DND-41 (cell line): Measurements from ENCODE around the gene FBXW10B.
"Not testable (repeated sequence)": the region's sequence is repeated elsewhere in the genome, so short reads cannot be mapped to it uniquely, and the experiment has no call there.

ENCODE experiments used
- ATAC-seq: fragments of 200-7000 bp; cut with Tn5 transposase; 3 replicates; pipeline ENCODE4 v1.9.1; 2021; ENCODE audit warnings: low read depth; ENCODE audit not compliant: insufficient read depth
- DNase-seq: peaks from one replicate; pipeline ENCODE4 v3.0.0-alpha.2; 2020
- H2AFZ ChIP-seq: 2 replicates; pipeline ENCODE4 v1.6.0; 2012; ENCODE audit warnings: low read depth, low read length
- H3K27ac ChIP-seq: 2 replicates; pipeline ENCODE4 v1.5.1; 2012; ENCODE audit warnings: low read length, inconsistent platforms
- H3K27me3 ChIP-seq: fragments of 200-600 bp; sonication (generic); 2 replicates; pipeline ENCODE4 v1.6.0; 2012; ENCODE audit warnings: low read length, mild to moderate bottlenecking, inconsistent platforms; ENCODE audit not compliant: insufficient read depth, poor library complexity
- H3K36me3 ChIP-seq: 2 replicates; pipeline ENCODE4 v1.5.1; 2012; ENCODE audit warnings: low read length, inconsistent platforms; ENCODE audit not compliant: insufficient read depth
- H3K4me1 ChIP-seq: 2 replicates; pipeline ENCODE4 v1.5.1; 2012; ENCODE audit warnings: mild to moderate bottlenecking, low read length; ENCODE audit not compliant: insufficient read depth
- H3K4me2 ChIP-seq: 2 replicates; pipeline ENCODE4 v1.6.0; 2012; ENCODE audit warnings: mild to moderate bottlenecking, moderate library complexity, low read length, inconsistent platforms; ENCODE audit not compliant: insufficient read depth
- H3K4me3 ChIP-seq, 2 experiments: fragments of 200-600 bp in 1 of 2; shearing (Covaris generic) in 1 of 2; 2 replicates each; pipeline ENCODE4 v1.5.1; 2012 to 2016; ENCODE audit warnings: inconsistent platforms in 2 of 2, low read length in 2 of 2, mild to moderate bottlenecking in 2 of 2, low read depth in 1 of 2, moderate library complexity in 1 of 2
- H3K79me2 ChIP-seq: 2 replicates; pipeline ENCODE4 v1.6.0; 2012; ENCODE audit warnings: low read length, inconsistent platforms; ENCODE audit not compliant: insufficient read depth
- H3K9ac ChIP-seq: 2 replicates; pipeline ENCODE4 v1.6.0; 2012; ENCODE audit warnings: low read depth, mild to moderate bottlenecking, inconsistent platforms, low read length, moderate library complexity
- H3K9me3 ChIP-seq: 2 replicates; pipeline ENCODE4 v1.5.1; 2012; ENCODE audit warnings: low read length, moderate library complexity, mild to moderate bottlenecking, inconsistent platforms; ENCODE audit not compliant: insufficient read depth, severe bottlenecking
- H4K20me1 ChIP-seq: 2 replicates; pipeline ENCODE4 v1.6.0; 2012; ENCODE audit warnings: low read length; ENCODE audit not compliant: insufficient read depth

Gene FBXW10B

DNA sequence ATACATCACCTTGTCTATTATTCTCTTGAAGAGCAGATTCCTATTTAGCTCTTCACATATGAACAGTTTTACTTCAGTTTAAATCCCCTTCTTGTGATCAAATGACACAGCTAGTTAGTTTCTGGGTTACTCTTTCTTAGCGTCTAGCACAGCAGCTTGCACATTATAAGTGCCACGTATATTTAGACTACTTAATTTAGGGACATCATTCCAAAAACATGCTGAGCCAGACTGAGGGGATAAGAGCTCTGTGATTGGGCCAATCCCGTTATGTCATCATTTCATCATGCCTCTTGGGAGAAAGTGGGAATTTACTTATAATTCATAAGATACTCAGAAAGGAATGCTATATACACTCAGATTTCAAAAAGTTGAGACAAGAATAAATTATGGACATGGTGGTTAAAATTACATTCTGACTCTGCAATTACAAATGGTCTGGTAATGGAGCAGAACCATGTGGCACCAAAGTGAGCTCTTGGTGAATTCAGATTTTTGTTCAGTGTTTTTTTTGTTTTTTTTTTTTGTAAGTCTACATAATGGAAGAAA is 4.2 kb upstream of the FBXW10B start:
- not testable (repeated sequence) for H3K9ac ChIP-seq, H3K4me1 ChIP-seq, H3K4me3 ChIP-seq

DNA sequence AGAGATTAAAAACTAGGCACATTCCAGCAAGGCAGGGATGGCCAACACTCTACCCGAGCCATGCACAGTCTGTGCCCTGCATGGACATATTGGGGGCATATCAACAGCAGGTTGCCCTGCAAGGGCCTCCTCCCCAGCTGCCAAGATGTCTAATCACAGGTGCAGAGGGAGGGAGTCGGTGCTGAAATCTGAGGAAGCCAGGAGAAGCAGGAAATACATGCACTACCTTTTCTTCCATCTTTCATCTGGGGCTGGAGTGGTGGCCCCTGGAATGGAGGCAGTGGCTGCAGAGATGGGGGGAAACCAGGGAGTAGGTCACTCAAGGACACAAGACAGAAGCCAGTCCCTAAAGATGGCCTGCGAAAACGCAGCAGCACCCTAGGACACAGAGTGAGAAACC is 3.8 kb upstream of the FBXW10B start:
- H2AFZ ChIP-seq, H3K9ac ChIP-seq, H3K4me3 ChIP-seq, H3K27me3 ChIP-seq, H3K9me3 ChIP-seq, H3K27ac ChIP-seq, H4K20me1 ChIP-seq, H3K4me1 ChIP-seq, H3K36me3 ChIP-seq, ATAC-seq, H3K4me2 ChIP-seq, DNase-seq, H3K79me2 ChIP-seq: not testable (repeated sequence)

More for the DNA sequence above, 4.2 kb upstream of the FBXW10B start:
- not testable (repeated sequence) for H3K79me2 ChIP-seq, H3K27ac ChIP-seq, H2AFZ ChIP-seq, DNase-seq, H3K27me3 ChIP-seq, H3K36me3 ChIP-seq, H3K4me2 ChIP-seq, H3K9me3 ChIP-seq, H4K20me1 ChIP-seq, ATAC-seq

- not testable (repeated sequence) for DNase-seq
Measured at GRCh38 chr17:15622124-15622523, 2.6 kb upstream of the FBXW10B start.

DNA sequence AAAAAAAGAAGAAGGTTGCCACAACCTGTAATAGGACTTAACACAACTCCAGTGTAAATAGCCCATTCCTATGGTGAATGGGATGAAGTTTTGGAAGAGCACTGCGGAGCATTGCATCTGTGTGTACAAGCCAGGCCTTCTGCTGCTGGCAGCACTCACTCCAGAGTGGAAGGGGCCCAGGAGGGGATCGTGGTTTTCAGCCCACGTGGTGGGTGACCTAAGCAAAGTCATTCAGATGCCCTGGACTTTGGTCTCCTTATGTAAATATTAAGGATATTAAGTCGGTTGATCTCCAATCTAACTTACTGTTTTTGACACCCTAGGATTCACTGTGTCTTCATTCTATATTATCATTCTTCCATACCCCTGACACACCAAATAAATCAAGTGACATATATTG is 2.7 kb downstream of the FBXW10B start:
- H3K9me3 ChIP-seq, H3K9ac ChIP-seq, H3K27ac ChIP-seq, H2AFZ ChIP-seq, H3K36me3 ChIP-seq, H3K4me3 ChIP-seq, H4K20me1 ChIP-seq, H3K79me2 ChIP-seq, H3K4me1 ChIP-seq, H3K27me3 ChIP-seq, ATAC-seq, DNase-seq, H3K4me2 ChIP-seq: not testable (repeated sequence)

More at GRCh38 chr17:15622124-15622523, 2.6 kb upstream of the FBXW10B start:
- not testable (repeated sequence) for ATAC-seq, H3K4me1 ChIP-seq, H3K79me2 ChIP-seq, H3K9me3 ChIP-seq, H3K9ac ChIP-seq, H3K4me2 ChIP-seq, H3K4me3 ChIP-seq, H2AFZ ChIP-seq, H3K27ac ChIP-seq, H4K20me1 ChIP-seq, H3K27me3 ChIP-seq, H3K36me3 ChIP-seq

DNA sequence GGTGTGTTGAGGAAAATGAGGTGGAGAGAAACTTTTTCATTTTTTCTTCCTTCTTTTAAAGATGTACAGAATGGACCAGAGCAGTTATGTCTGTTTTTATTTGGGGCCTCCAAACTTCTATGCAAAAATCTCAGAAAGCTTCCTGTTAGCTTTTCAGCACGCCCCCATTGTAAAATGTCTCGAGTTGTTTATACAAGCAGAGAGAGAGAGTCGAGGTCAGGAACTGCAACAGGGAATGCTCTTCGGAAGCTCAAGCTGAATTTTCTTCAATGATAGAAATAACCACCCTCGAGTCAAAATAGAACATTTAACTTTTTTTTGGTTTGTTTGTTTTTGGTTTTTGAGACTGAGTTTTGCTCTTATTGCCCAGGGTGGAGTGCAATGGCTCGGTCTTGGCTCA is 3.7 kb downstream of the FBXW10B start:
- H3K79me2 ChIP-seq, H3K4me2 ChIP-seq, H3K27ac ChIP-seq, H2AFZ ChIP-seq, H3K9me3 ChIP-seq, H3K4me3 ChIP-seq, H3K36me3 ChIP-seq, H3K9ac ChIP-seq, H4K20me1 ChIP-seq, ATAC-seq, DNase-seq, H3K4me1 ChIP-seq, H3K27me3 ChIP-seq: not testable (repeated sequence)

DNA sequence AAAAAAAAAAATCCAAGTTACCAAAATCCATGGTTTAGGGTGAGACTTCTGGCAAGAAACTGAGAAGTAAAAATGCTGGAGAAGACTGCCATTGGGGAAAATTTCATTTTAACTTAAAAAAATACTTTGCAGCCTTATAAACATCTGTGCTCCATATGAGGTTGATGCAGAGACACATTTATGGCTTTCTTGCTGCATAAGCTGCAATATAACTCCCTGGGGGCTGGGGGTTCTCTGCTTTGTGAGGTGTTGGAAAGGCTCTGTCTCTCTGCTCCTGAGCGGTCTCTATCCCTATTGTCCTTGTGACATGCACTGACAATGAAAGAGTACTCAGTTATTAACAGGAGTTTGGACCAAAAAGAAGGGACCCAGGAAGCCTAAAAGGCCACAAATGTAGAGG is 6.4 kb downstream of the FBXW10B start:
- not testable (repeated sequence) for ATAC-seq, H3K9ac ChIP-seq, H3K9me3 ChIP-seq, H3K79me2 ChIP-seq, H3K36me3 ChIP-seq, H3K27me3 ChIP-seq, H4K20me1 ChIP-seq, H3K4me1 ChIP-seq, H3K27ac ChIP-seq, H3K4me2 ChIP-seq, H3K4me3 ChIP-seq, H2AFZ ChIP-seq, DNase-seq

- not testable (repeated sequence) for H3K27ac ChIP-seq, H3K36me3 ChIP-seq, H3K79me2 ChIP-seq, H3K4me2 ChIP-seq, DNase-seq, ATAC-seq, H3K9ac ChIP-seq, H3K9me3 ChIP-seq, H3K4me3 ChIP-seq, H3K27me3 ChIP-seq, H4K20me1 ChIP-seq, H2AFZ ChIP-seq
- peaks cover 24% of the 10 kb centered on the region for H3K4me1 ChIP-seq
Measured at GRCh38 chr17:15592960-15593359, 26.5 kb downstream of the FBXW10B start.

DNA sequence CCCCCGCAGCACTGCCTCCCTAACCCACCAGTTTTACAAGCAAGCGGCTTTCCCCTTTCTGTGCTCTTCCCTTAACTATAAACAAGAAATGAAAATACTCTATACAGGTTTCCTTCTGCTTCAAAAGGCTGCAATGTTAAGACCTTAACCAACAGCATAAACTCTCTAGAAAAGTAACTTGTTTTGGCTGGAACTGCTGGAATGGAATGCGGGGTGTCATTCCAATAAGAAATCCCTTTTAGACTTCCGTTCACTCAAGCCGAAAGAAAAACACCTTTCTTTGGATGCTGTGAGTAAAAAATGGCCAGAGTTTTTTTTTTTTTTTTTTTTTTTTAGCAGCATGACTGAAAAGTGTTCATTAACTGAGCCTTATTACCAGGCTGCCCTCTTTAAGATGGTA is 27.5 kb downstream of the FBXW10B start:
- ATAC-seq, H3K36me3 ChIP-seq, H4K20me1 ChIP-seq, H3K79me2 ChIP-seq, H3K4me2 ChIP-seq, H3K9ac ChIP-seq, H3K27me3 ChIP-seq, H3K4me3 ChIP-seq, H2AFZ ChIP-seq, H3K27ac ChIP-seq, H3K9me3 ChIP-seq, DNase-seq: not testable (repeated sequence)
- H3K4me1 ChIP-seq: peaks cover 24% of the 10 kb centered on the region
